HCT116 (cell line): Measurements from ENCODE around the gene HELZ2. TPM values are rescaled to one million over a fixed set of nuclear protein-coding genes. Genes with fewer than 3 reads are reported as not detected.

Experiments
- ATAC-seq: fragments of 200-7000 bp; cut with Tn5 transposase; 2 replicates; pipeline ENCODE4 v1.9.1; 2020; ENCODE audit warnings: mild to moderate bottlenecking, moderate library complexity
- BruUV-seq: library from RNA; stranded (reverse); fragments of 400-500 nt; replicated peaks from 2 replicates; lab custom pipeline; 2021; lab: Mats Ljungman, UMichigan
- CTCF ChIA-PET: fragments of 300-600 bp; sonication (Branson Sonifier 250); formaldehyde crosslinking; loops from one replicate; lab custom pipeline; 2021; ENCODE audit warnings: antibody characterized with exemption; lab: Charles Lee
- POLR2A ChIA-PET: fragments of 300-600, 350-600 bp; sonication (Branson Sonifier 250); formaldehyde crosslinking; loops from one replicate; lab custom pipeline; 2021; ENCODE audit warnings: antibody characterized with exemption; lab: Charles Lee
- RAD21 ChIA-PET, 2 experiments: fragments of 300-600 bp; sonication (Branson Sonifier 250); formaldehyde crosslinking; loops; one replicate each; lab custom pipeline; 2023; ENCODE audit warnings: low total read pairs in 2 of 2; ENCODE audit not compliant: uncharacterized antibody in 2 of 2, unreplicated experiment in 2 of 2, low non-redundant PET in 1 of 2; lab: Charles Lee
- DNase-seq: peaks from one replicate; pipeline ENCODE4 v3.0.0-alpha.2; 2010; ENCODE audit warnings: low read depth, low spot score
- H2AFZ ChIP-seq: fragments of 200-600 bp; shearing (Covaris generic), sonication (generic); 2 replicates; pipeline ENCODE4 v1.6.1; 2017; ENCODE audit warnings: low read depth, mixed run types, mixed read lengths, antibody characterized with exemption, low read length; ENCODE audit not compliant: poor library complexity, severe bottlenecking
- H3K27ac ChIP-seq: 2 replicates; pipeline ENCODE4 v1.5.1; 2012; ENCODE audit warnings: low read depth, low read length
- H3K27me3 ChIP-seq: fragments of 200-600 bp; sonication (generic); 2 replicates; pipeline ENCODE4 v1.6.1; 2016; ENCODE audit warnings: mixed run types, low read length, mixed read lengths; ENCODE audit not compliant: insufficient read depth
- H3K36me3 ChIP-seq, 2 experiments: fragments of 200-500 bp in 1 of 2; fragments of 200-600 bp in 1 of 2; sonication (Bioruptor generic) in 1 of 2; sonication (generic) in 1 of 2; 2 replicates each; pipeline versions ENCODE4 v1.5.1 to v1.6.1; 2014 to 2016; ENCODE audit warnings: low read length in 2 of 2, inconsistent platforms in 1 of 2, mixed read lengths in 1 of 2, mixed run types in 1 of 2; ENCODE audit not compliant: insufficient read depth in 2 of 2, control insufficient read depth in 1 of 2
- H3K4me1 ChIP-seq, 2 experiments: fragments of 200-600 bp in 1 of 2; sonication (generic) in 1 of 2; 2 replicates each; pipeline versions ENCODE4 v1.5.1 to v1.6.1; 2012 to 2017; ENCODE audit warnings: low read length in 2 of 2, inconsistent platforms in 1 of 2, mild to moderate bottlenecking in 1 of 2, mixed read lengths in 1 of 2, mixed run types in 1 of 2, moderate library complexity in 1 of 2; ENCODE audit not compliant: insufficient read depth in 2 of 2, control insufficient read depth in 1 of 2
- H3K4me2 ChIP-seq: fragments of 200-600 bp; sonication (generic); 2 replicates; pipeline ENCODE4 v1.6.1; 2017; ENCODE audit warnings: mixed run types, low read length, mixed read lengths
- H3K4me3 ChIP-seq, 2 experiments: fragments of 200-600 bp in 1 of 2; sonication (generic) in 1 of 2; replicated peaks in 1 of 2; 2 replicates each; pipeline ENCODE4 v1.5.1; 2011 to 2016; ENCODE audit warnings: low read length in 2 of 2, control low read depth in 1 of 2, low read depth in 1 of 2, mild to moderate bottlenecking in 1 of 2, mixed read lengths in 1 of 2, mixed run types in 1 of 2
- H3K79me2 ChIP-seq: fragments of 200-600 bp; sonication (generic); 2 replicates; pipeline ENCODE4 v1.6.1; 2017; ENCODE audit warnings: mild to moderate bottlenecking, mixed run types, low read length, moderate library complexity, mixed read lengths; ENCODE audit not compliant: insufficient read depth
- H3K9ac ChIP-seq: fragments of 200-600 bp; sonication (generic); 2 replicates; pipeline ENCODE4 v1.6.1; 2016; ENCODE audit warnings: low read length, mixed read lengths
- H3K9me2 ChIP-seq: fragments of 200-600 bp; sonication (generic), shearing (Covaris generic); 2 replicates; pipeline ENCODE4 v1.6.1; 2017; ENCODE audit warnings: mixed run types, mild to moderate bottlenecking, moderate library complexity; ENCODE audit not compliant: insufficient read depth
- H3K9me3 ChIP-seq, 2 experiments: fragments of 200-500 bp in 1 of 2; fragments of 200-600 bp in 1 of 2; sonication (Bioruptor generic) in 1 of 2; sonication (generic) in 1 of 2; 2 replicates each; pipeline ENCODE4 v1.6.1; 2014 to 2017; ENCODE audit warnings: low read length in 2 of 2, mixed read lengths in 2 of 2, inconsistent platforms in 1 of 2, low read depth in 1 of 2, mild to moderate bottlenecking in 1 of 2, mixed run types in 1 of 2, moderate library complexity in 1 of 2; ENCODE audit not compliant: control insufficient read depth in 1 of 2, insufficient read depth in 1 of 2
- H4K20me1 ChIP-seq: fragments of 200-600 bp; sonication (generic), shearing (Covaris generic); 2 replicates; pipeline ENCODE4 v1.6.1; 2017; ENCODE audit warnings: mixed run types, mild to moderate bottlenecking, moderate library complexity; ENCODE audit not compliant: insufficient read depth
- CBX3 ChIP-seq: IDR thresholded peaks from 2 replicates; pipeline ENCODE4 v1.6.1; 2012; ENCODE audit warnings: low read depth
- CTCF ChIP-seq, 3 experiments: fragments of 200-600 bp in 1 of 3; sonication (generic) in 1 of 3; IDR thresholded peaks in 2 of 3; conservative IDR thresholded peaks in 1 of 3; 2 replicates each; pipeline ENCODE4 v1.5.1; 2012 to 2017; ENCODE audit warnings: low read depth in 2 of 3, low read length in 2 of 3, antibody characterized with exemption in 1 of 3, borderline replicate concordance in 1 of 3, control low read depth in 1 of 3, mild to moderate bottlenecking in 1 of 3, mixed read lengths in 1 of 3, mixed run types in 1 of 3, moderate library complexity in 1 of 3; ENCODE audit not compliant: insufficient read depth in 1 of 3
- POLR2AphosphoS5 ChIP-seq: IDR thresholded peaks from 2 replicates; pipeline ENCODE4 v1.6.1; 2011; ENCODE audit warnings: mild to moderate bottlenecking, low read depth, low read length, moderate library complexity
- ZFX ChIP-seq: fragments of 450-650 bp; IDR thresholded peaks from 2 replicates; pipeline ENCODE4 v1.6.1; 2017
- intact Hi-C: fragments of 100-400 bp; cut with micrococcal nuclease; formaldehyde crosslinking; loops from 2 replicates; pipeline ENCODE4 v1.10.0; 2022
- total RNA-seq: library from RNA; stranded (reverse); gene quantifications from one replicate; pipeline ENCODE4 v1.2.1, GENCODE V29; 2021; ENCODE audit not compliant: unreplicated experiment

HELZ2 gene
- total RNA-seq, 1 experiment from 2014 or later, result 44.0 TPM

- Histone ChIP-seq H3K27me3 (no peaks in the 10 kb centered on the region), H3K27ac (peak overlapping the region; percentile 97)
- POLR2A ChIA-PET, result interaction anchor here (0.9 to 3.3 kb wide), 11 partner anchors 14 to 443 kb away, joined by 3 to 9 read pairs (median 4); partner anchors contain the start of genes PPDPF, TNFRSF6B and TPD52L2
Measured at GRCh38 chr20:63537525-63538203, 36.4 kb downstream of the HELZ2 start.

More at GRCh38 chr20:63537525-63538203, 36.4 kb downstream of the HELZ2 start:
- no TSS peak for BruUV-seq
- Histone ChIP-seq H2AFZ (no peak overlapping the region), H3K79me2 (no peaks in the 10 kb centered on the region), H4K20me1 (no peaks in the 10 kb centered on the region), H3K9me3 (no peaks in the 10 kb centered on the region), H3K9me2 (no peaks in the 10 kb centered on the region), H3K4me2 (peak overlapping the region; percentile 99), H3K36me3 (no peaks in the 10 kb centered on the region), H3K4me1 (peaks cover 41 to 88% of the 10 kb centered on the region in 2 experiments), H3K9ac (peak overlapping the region; percentile 76), H3K4me3 (peak overlapping the region; percentile 67)
- DNase-seq (peak; percentile 93), ATAC-seq (peak; percentile 84)
- RAD21 ChIA-PET, result interaction anchor here (0.6 to 2.0 kb wide), 16 partner anchors 9 to 539 kb away, joined by 3 to 8 read pairs (median 4); partner anchors contain the start of genes PPDPF (in 1 of the 2) and TPD52L2 (in 1 of the 2)
- TF ChIP-seq ZFX (peak; percentile 4; the same call in 1 of the 2 replicates), CTCF (IDR thresholded peaks at IDR 0.05 in 2 of 3, conservative IDR thresholded peaks at IDR 0.05 in 1 of 3; ENCODE audit: borderline replicate concordance in 1 of 3, insufficient read depth in 1 of 3, low read depth in 2 of 3, low read length in 2 of 3) (peak in 2 of 3 experiments; percentile 80 to 86; a peak in 4 of 6 replicates), POLR2AphosphoS5 (peak; percentile 54), CBX3 (no peak)
- intact Hi-C loops, result loop anchor here (2.0 to 10.0 kb wide), 8 partner anchors 35 to 437 kb away; partner anchors contain the start of genes GMEB2, TNFRSF6B and TPD52L2
- CTCF ChIA-PET, result interaction anchor here (0.6 to 3.3 kb wide), 31 partner anchors 9 to 702 kb away, joined by 3 to 30 read pairs (median 3); partner anchors contain the start of genes ARFRP1, HELZ2, PPDPF and PRPF6
